CD4-positive, CD25-positive, alpha-beta regulatory T cell (primary cell): ENCODE data around the gene SMARCD3. TPM values are rescaled to one million over a fixed set of nuclear protein-coding genes. Genes with fewer than 3 reads are reported as not detected.
A peak's percentile ranks its signal among the peaks of the same experiment; 100 is the strongest.

ENCODE experiments used
- ATAC-seq, 2 donors: fragments of 150-1000 bp; cut with Tn5 transposase; one replicate each; pipeline ENCODE4 v1.10.0; 2021; ENCODE audit warnings: low read depth in 2 of 2, moderate number of reproducible peaks in 2 of 2, moderate library complexity in 1 of 2
- DNase-seq, 3 donors: peaks; one replicate each; pipeline versions ENCODE4 v3.0.0 to v3.0.0-alpha.2; 2012 to 2022; ENCODE audit warnings: mixed read lengths in 1 of 3
- H3K27ac ChIP-seq: one replicate; pipeline ENCODE4 v1.7.0; 2013; ENCODE audit warnings: mild to moderate bottlenecking, low read length; ENCODE audit not compliant: insufficient read depth, poor library complexity, severe bottlenecking
- H3K27me3 ChIP-seq: one replicate; pipeline ENCODE4 v1.7.0; 2013; ENCODE audit warnings: low read length; ENCODE audit not compliant: control insufficient read depth, insufficient read depth
- H3K36me3 ChIP-seq: one replicate; pipeline ENCODE4 v1.7.0; 2013; ENCODE audit warnings: mild to moderate bottlenecking, low read length, moderate library complexity; ENCODE audit not compliant: control insufficient read depth, insufficient read depth
- H3K4me1 ChIP-seq: 2 replicates; pipeline ENCODE4 v1.7.0; 2013; ENCODE audit warnings: mild to moderate bottlenecking, low read length; ENCODE audit not compliant: insufficient read depth, control insufficient read depth, poor library complexity, severe bottlenecking
- H3K4me3 ChIP-seq: one replicate; pipeline ENCODE4 v1.7.0; 2013; ENCODE audit warnings: low read depth, mild to moderate bottlenecking, low read length, moderate library complexity
- H3K9me3 ChIP-seq, 2 experiments: 1 replicate in 1 of 2; 2 replicates in 1 of 2; pipeline ENCODE4 v1.7.0; 2013; ENCODE audit warnings: low read length in 2 of 2, mild to moderate bottlenecking in 1 of 2, moderate library complexity in 1 of 2; ENCODE audit not compliant: control insufficient read depth in 2 of 2
- H3K27ac Mint-ChIP-seq, 3 donors: one replicate each; pipeline ENCODE4 v1.8.0; 2020 to 2022; ENCODE audit warnings: mild to moderate bottlenecking in 3 of 3, mixed read lengths in 3 of 3, moderate library complexity in 2 of 3
- H3K27me3 Mint-ChIP-seq: one replicate; pipeline ENCODE4 v1.8.0; 2022; ENCODE audit warnings: mild to moderate bottlenecking, mixed read lengths
- H3K36me3 Mint-ChIP-seq: one replicate; pipeline ENCODE4 v1.8.0; 2020; ENCODE audit warnings: mixed read lengths
- H3K4me1 Mint-ChIP-seq, 4 donors: one replicate each; pipeline ENCODE4 v1.8.0; 2020 to 2022; ENCODE audit warnings: mixed read lengths in 4 of 4, mild to moderate bottlenecking in 1 of 4
- H3K4me3 Mint-ChIP-seq, 4 donors: one replicate each; pipeline ENCODE4 v1.8.0; 2020 to 2022; ENCODE audit warnings: mild to moderate bottlenecking in 4 of 4, mixed read lengths in 4 of 4, moderate library complexity in 3 of 4
- H3K9me3 Mint-ChIP-seq, 7 donors: one replicate each; pipeline ENCODE4 v1.8.0; 2020 to 2022; ENCODE audit warnings: mixed read lengths in 7 of 7, mild to moderate bottlenecking in 3 of 7, moderate library complexity in 2 of 7
- polyA plus RNA-seq, 4 donors: library from polyadenylated mRNA; unstranded; fragments of 300-500 nt; fragmentation: Illumina TruSeq; gene quantifications; one replicate each; pipeline ENCODE4 v1.2.3, GENCODE V29; 2021
- total RNA-seq: library from RNA; stranded (reverse); gene quantifications from one replicate; pipeline ENCODE4 v1.2.3, GENCODE V29; 2022

Gene SMARCD3
- total and polyA plus RNA-seq, 5 donors from 2014 or later: 1.5 to 4.7 (median 2.5) TPM

GRCh38 chr7:151257990-151258389 lies 9.5 kb upstream of the SMARCD3 start:
- Mint-ChIP-seq H3K27ac (no peak overlapping the region), H3K4me1 (peaks cover 0 to 5% (median 0%) of the 10 kb centered on the region in 4 donors), H3K36me3 (peaks cover 5% of the 10 kb centered on the region), H3K9me3 (peaks cover 0 to 1% (median 0%) of the 10 kb centered on the region in 7 donors), H3K27me3 (peaks cover 40% of the 10 kb centered on the region), H3K4me3 (no peak overlapping the region)
- no peak for DNase-seq
- Histone ChIP-seq H3K27me3 (no peaks in the 10 kb centered on the region), H3K4me3 (no peak overlapping the region), H3K36me3 (no peaks in the 10 kb centered on the region), H3K4me1 (no peaks in the 10 kb centered on the region), H3K9me3 (no peaks in the 10 kb centered on the region), H3K27ac (no peak overlapping the region)
- ATAC-seq: no peak

DNA sequence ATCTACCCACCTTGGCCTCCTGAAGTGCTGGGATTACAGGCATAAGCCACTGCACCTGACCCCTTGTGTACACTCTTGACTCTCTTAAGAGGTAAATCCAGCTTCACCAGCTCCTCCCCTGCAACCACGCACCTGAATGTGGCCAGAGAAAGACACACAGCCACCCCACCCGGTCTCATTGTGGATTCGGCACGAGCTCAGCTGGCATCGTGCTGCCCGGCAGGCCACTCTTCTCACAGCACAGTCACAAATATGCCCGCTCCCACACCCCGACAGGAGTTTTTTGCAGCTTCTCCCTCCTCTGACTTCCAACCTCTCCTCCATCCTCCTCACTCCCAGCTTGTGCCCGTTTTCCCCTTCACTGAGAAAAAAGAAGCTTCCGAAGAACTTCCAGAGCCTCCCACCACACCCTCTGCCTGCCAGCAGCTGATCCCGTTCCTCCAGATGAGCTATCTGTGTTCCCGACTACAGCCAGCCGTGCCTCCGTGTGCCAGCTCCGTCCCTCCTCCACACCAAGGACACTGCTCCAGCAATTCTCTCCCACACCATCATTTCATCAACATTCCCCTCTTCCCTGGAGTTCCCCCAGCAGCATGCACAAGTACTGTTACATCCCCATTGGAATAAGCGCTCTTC lies 8.0 kb upstream of the SMARCD3 start:
- H3K27ac ChIP-seq: no peak overlapping the region
- no peaks in the 10 kb centered on the region for H3K27me3 ChIP-seq
- H3K36me3 ChIP-seq: no peaks in the 10 kb centered on the region
- no peak overlapping the region for H3K27ac Mint-ChIP-seq
- DNase-seq: no peak
- H3K27me3 Mint-ChIP-seq: peaks cover 50% of the 10 kb centered on the region
- peaks cover 5% of the 10 kb centered on the region for H3K36me3 Mint-ChIP-seq
- no peaks in the 10 kb centered on the region for H3K9me3 ChIP-seq
- H3K4me3 Mint-ChIP-seq: peak overlapping the region in 1 of 4 donors; percentile 30
- H3K4me1 ChIP-seq: peaks cover 5% of the 10 kb centered on the region
- ATAC-seq: no peak
- H3K4me3 ChIP-seq: no peak overlapping the region
- peaks cover 0 to 1% (median 0%) of the 10 kb centered on the region in 7 donors for H3K9me3 Mint-ChIP-seq
- peaks cover 0 to 12% (median 0%) of the 10 kb centered on the region in 4 donors for H3K4me1 Mint-ChIP-seq

GRCh38 chr7:151255390-151255789 lies 6.9 kb upstream of the SMARCD3 start:
- peaks cover 60% of the 10 kb centered on the region for H3K27me3 Mint-ChIP-seq
- Histone ChIP-seq H3K27ac (no peak overlapping the region), H3K36me3 (no peaks in the 10 kb centered on the region), H3K4me3 (no peak overlapping the region), H3K27me3 (peaks cover 7% of the 10 kb centered on the region), H3K4me1 (peaks cover 5% of the 10 kb centered on the region), H3K9me3 (no peaks in the 10 kb centered on the region)
- ATAC-seq (no peak), DNase-seq (no peak)
- peak overlapping the region in 1 of 3 donors; percentile 91 for H3K27ac Mint-ChIP-seq
- peak overlapping the region in 1 of 4 donors; percentile 20 for H3K4me3 Mint-ChIP-seq
- H3K9me3 Mint-ChIP-seq: peaks cover 0 to 1% (median 0%) of the 10 kb centered on the region in 7 donors
- peaks cover 0 to 22% (median 3%) of the 10 kb centered on the region in 4 donors for H3K4me1 Mint-ChIP-seq
- H3K36me3 Mint-ChIP-seq: peaks cover 5% of the 10 kb centered on the region

DNA sequence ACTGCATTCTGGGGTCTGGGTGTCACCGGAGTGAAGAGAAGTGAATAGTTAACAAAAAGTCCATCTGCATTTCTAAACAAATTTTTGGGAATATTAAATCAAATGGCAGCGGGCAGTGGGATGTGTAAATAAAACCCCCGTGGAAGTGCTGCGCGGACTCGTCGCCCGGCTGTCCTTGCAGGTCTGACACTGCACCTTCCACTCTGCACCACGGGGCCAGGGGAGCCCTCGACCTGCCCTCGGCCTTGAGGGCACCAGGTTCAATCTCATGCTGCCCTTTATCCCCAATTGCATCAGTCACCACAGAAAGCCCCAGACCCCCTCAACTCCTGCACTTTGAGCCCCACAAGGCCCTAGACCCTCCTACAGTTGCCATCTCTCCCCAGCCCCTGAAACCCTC lies 6.4 kb upstream of the SMARCD3 start:
- Histone ChIP-seq H3K9me3 (no peaks in the 10 kb centered on the region), H3K27ac (no peak overlapping the region), H3K27me3 (peaks cover 10% of the 10 kb centered on the region), H3K4me3 (no peak overlapping the region), H3K4me1 (peaks cover 5% of the 10 kb centered on the region), H3K36me3 (no peaks in the 10 kb centered on the region)
- DNase-seq (no peak), ATAC-seq (no peak)
- Mint-ChIP-seq H3K27ac (no peak overlapping the region), H3K36me3 (peaks cover 5% of the 10 kb centered on the region), H3K27me3 (peaks cover 65% of the 10 kb centered on the region), H3K4me1 (peaks cover 0 to 26% (median 3%) of the 10 kb centered on the region in 4 donors), H3K9me3 (peaks cover 0 to 1% (median 0%) of the 10 kb centered on the region in 7 donors), H3K4me3 (peak overlapping the region in 1 of 4 donors; percentile 63)

GRCh38 chr7:151254316-151254715 lies 5.8 kb upstream of the SMARCD3 start:
- no peak for ATAC-seq
- H3K4me1 ChIP-seq: peaks cover 7% of the 10 kb centered on the region

GRCh38 chr7:151252961-151253711 lies 4.6 kb upstream of the SMARCD3 start:
- H3K27me3 ChIP-seq: peaks cover 11% of the 10 kb centered on the region
- H3K4me1 ChIP-seq: peaks cover 16% of the 10 kb centered on the region
- DNase-seq: no peak
- Mint-ChIP-seq H3K9me3 (peaks cover 0 to 1% (median 0%) of the 10 kb centered on the region in 7 donors), H3K4me3 (peak overlapping the region in 2 of 4 donors; percentile 34 to 56), H3K27me3 (peaks cover 71% of the 10 kb centered on the region), H3K27ac (no peak overlapping the region), H3K4me1 (peaks cover 0 to 35% (median 7%) of the 10 kb centered on the region in 4 donors), H3K36me3 (no peaks in the 10 kb centered on the region)
- no peaks in the 10 kb centered on the region for H3K36me3 ChIP-seq
- H3K27ac ChIP-seq: no peak overlapping the region
- no peak for ATAC-seq
- no peaks in the 10 kb centered on the region for H3K9me3 ChIP-seq
- no peak overlapping the region for H3K4me3 ChIP-seq

More at GRCh38 chr7:151254316-151254715, 5.8 kb upstream of the SMARCD3 start:
- no peak overlapping the region for H3K4me3 ChIP-seq
- peaks cover 5% of the 10 kb centered on the region for H3K36me3 Mint-ChIP-seq
- H3K36me3 ChIP-seq: no peaks in the 10 kb centered on the region
- peaks cover 0 to 1% (median 0%) of the 10 kb centered on the region in 7 donors for H3K9me3 Mint-ChIP-seq
- peaks cover 0 to 30% (median 4%) of the 10 kb centered on the region in 4 donors for H3K4me1 Mint-ChIP-seq
- no peak overlapping the region for H3K27ac ChIP-seq
- peak overlapping the region in 3 of 4 donors; percentile 27 to 63 (median 31) for H3K4me3 Mint-ChIP-seq
- DNase-seq: no peak
- peak overlapping the region in 1 of 3 donors; percentile 78 for H3K27ac Mint-ChIP-seq
- peaks cover 11% of the 10 kb centered on the region for H3K27me3 ChIP-seq
- H3K9me3 ChIP-seq: no peaks in the 10 kb centered on the region
- peaks cover 71% of the 10 kb centered on the region for H3K27me3 Mint-ChIP-seq

DNA sequence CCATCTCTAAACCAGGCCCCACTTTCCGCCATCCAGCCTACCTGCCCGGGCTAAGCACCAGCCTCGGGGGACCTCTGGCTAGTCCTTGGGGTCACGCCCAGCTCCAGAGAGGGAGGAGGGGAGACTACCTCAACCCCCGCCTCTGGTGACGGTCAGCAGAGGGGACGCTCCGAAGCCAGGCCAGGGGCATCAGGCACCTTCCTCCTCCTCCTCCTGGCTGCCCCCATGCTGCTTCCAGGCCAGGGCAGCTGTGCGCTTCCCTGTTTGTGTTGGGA lies 4.0 kb upstream of the SMARCD3 start:
- ATAC-seq (no peak), DNase-seq (no peak)
- peaks cover 70% of the 10 kb centered on the region for H3K27me3 Mint-ChIP-seq
- no peak overlapping the region for H3K4me3 ChIP-seq
- peaks cover 13% of the 10 kb centered on the region for H3K27me3 ChIP-seq
- H3K27ac Mint-ChIP-seq: no peak overlapping the region
- H3K9me3 Mint-ChIP-seq: peaks cover 0 to 3% (median 0%) of the 10 kb centered on the region in 7 donors
- peaks cover 0 to 41% (median 7%) of the 10 kb centered on the region in 4 donors for H3K4me1 Mint-ChIP-seq
- H3K4me1 ChIP-seq: peaks cover 22% of the 10 kb centered on the region
- H3K36me3 ChIP-seq: no peaks in the 10 kb centered on the region
- peak overlapping the region in 3 of 4 donors; percentile 34 to 72 (median 56) for H3K4me3 Mint-ChIP-seq
- H3K36me3 Mint-ChIP-seq: no peaks in the 10 kb centered on the region
- H3K9me3 ChIP-seq: no peaks in the 10 kb centered on the region
- H3K27ac ChIP-seq: no peak overlapping the region
